ENCODE results near the gene CSRNP3.

The CSRNP3 gene, protein sequence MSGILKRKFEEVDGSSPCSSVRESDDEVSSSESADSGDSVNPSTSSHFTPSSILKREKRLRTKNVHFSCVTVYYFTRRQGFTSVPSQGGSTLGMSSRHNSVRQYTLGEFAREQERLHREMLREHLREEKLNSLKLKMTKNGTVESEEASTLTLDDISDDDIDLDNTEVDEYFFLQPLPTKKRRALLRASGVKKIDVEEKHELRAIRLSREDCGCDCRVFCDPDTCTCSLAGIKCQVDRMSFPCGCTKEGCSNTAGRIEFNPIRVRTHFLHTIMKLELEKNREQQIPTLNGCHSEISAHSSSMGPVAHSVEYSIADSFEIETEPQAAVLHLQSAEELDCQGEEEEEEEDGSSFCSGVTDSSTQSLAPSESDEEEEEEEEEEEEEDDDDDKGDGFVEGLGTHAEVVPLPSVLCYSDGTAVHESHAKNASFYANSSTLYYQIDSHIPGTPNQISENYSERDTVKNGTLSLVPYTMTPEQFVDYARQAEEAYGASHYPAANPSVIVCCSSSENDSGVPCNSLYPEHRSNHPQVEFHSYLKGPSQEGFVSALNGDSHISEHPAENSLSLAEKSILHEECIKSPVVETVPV

DNA sequence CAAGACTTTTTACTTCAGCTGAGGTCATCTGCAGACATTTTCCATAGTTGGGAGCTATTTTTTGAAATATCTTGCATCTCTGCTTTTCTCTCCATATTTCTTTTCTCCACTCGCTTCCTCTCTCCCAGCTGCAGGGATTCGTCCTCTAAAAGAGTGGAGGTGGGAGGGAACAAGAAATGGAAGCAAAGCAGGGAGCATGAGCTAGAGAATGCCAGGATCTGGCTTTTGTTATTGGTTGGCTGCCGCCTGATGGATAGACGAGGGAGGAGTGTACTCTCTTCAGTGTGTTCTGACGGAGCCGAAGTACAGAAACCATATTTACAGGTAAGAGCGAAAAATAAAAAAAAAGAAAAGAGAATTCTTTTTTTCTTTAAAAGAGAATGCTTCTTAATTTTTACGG, at the start of gene CSRNP3:
Gene CSRNP3, plus strand, starts transcription at position 282 of the 400 bp plus-strand sequence. CDS start 125,368 bp downstream, outside the sequence.
- H3K4me3 ChIP-seq (ENCODE audit: low read depth, low read length), result peak within 1 kb of the TSS; percentile 51
- peak; percentile 82 for DNase-seq (ENCODE audit: low read depth)
- in situ Hi-C loops (cut with HindIII; ENCODE audit: low sequenced_read_pairs), result no loop called here
- peak; percentile 4 for TF ChIP-seq CTCF (IDR thresholded peaks at IDR 0.05; ENCODE audit: low read depth, low read length, missing control alignments)

DNA sequence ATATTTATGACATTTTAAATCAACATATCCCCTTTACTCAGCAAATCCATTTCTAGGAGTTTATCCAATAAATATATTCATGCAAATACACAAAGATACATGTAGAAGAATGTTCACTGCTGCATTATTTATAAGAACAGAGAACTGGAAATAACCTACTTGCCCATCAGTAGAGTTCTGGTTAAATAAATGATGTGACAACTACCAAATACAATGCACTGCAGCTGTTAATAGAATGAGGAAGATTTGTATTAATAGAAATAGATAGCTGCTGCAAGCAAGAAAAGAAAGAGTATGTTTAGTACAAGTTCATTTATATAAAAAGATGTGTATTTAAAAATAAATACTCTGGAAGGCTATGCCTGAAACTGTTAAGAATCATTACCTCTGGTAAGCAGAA, 49.3 kb upstream of the CSRNP3 start:
- TF ChIP-seq CTCF (IDR thresholded peaks at IDR 0.05; ENCODE audit: low read depth, low read length, missing control alignments), result no peak
- in situ Hi-C loops (cut with HindIII; ENCODE audit: low sequenced_read_pairs), result no loop called here
- DNase-seq (ENCODE audit: low read depth), result no peak
- no peak overlapping the region for H3K4me3 ChIP-seq (ENCODE audit: low read depth, low read length)

GRCh38 chr2:165423081-165423480, 46.4 kb upstream of the CSRNP3 start:
- in situ Hi-C loops (cut with HindIII; ENCODE audit: low sequenced_read_pairs), result no loop called here
- no peak overlapping the region for H3K4me3 ChIP-seq (ENCODE audit: low read depth, low read length)
- no peak for TF ChIP-seq CTCF (IDR thresholded peaks at IDR 0.05; ENCODE audit: low read depth, low read length, missing control alignments)
- no peak for DNase-seq (ENCODE audit: low read depth)

DNA sequence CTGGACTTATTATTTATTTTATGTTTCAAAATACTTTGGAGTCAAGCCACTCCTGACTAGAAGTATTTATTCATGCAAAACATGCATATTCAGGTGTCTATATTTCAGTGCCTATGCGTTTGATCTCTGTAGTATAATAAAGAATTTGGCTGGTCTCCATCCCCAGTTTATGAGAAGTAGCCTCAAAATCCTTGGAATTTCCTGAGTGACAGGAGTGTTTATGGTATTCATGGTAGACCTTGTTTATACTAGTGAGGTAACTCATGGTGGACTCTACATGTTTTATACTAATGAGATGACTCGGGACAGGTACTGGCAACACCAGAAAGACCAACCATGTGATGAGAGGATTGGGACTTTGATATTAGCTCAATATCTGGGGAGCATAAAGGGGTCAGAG, 43.9 kb upstream of the CSRNP3 start:
- in situ Hi-C loops (cut with HindIII; ENCODE audit: low sequenced_read_pairs), result no loop called here
- H3K4me3 ChIP-seq (ENCODE audit: low read depth, low read length), result no peak overlapping the region
- TF ChIP-seq CTCF (IDR thresholded peaks at IDR 0.05; ENCODE audit: low read depth, low read length, missing control alignments), result no peak
- DNase-seq (ENCODE audit: low read depth), result no peak

DNA sequence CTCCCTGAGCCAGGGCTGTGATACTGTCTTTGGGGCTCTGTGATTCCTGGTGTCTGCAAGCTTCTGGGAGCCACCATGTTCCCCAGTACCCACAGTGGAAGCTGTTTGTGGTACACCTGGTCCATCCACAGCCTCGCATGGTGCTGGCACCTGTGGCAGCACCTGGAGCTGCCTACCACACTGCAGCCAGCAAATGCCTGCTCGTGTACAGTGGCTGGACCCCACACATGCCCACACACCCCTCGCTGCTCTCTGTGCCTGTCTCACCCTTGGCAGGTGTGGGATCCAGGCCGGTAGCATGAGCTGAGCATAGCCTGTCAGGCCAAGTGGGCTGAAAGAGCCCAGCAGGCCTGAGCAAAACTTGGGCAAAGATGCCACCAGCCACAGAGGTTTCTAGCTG, 41.8 kb upstream of the CSRNP3 start:
- in situ Hi-C loops (cut with HindIII; ENCODE audit: low sequenced_read_pairs), result no loop called here
- DNase-seq (ENCODE audit: low read depth), result no peak
- no peak for TF ChIP-seq CTCF (IDR thresholded peaks at IDR 0.05; ENCODE audit: low read depth, low read length, missing control alignments)
- no peak overlapping the region for H3K4me3 ChIP-seq (ENCODE audit: low read depth, low read length)

DNA sequence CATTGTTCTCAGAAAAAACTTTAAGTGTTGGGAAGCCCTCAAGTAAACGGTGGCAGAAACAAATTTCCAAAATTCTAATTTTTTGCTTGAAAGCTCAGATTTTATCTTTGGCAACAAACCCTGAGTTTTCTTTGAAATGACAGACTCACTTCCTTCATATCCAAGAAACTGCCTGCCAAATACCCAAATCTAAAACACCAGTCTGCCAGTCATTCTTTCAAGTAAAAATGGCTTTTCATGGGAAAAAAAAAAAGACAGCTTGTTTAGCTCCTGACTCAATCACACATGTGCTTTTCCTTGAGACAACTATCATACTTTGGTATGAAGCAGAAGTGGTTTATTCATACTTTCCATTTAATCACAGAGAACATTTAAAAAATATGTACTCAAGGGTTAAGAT, 40.6 kb upstream of the CSRNP3 start:
- TF ChIP-seq CTCF (IDR thresholded peaks at IDR 0.05; ENCODE audit: low read depth, low read length, missing control alignments), result no peak
- no peak for DNase-seq (ENCODE audit: low read depth)

More for the DNA sequence above, 40.6 kb upstream of the CSRNP3 start:
- no peak overlapping the region for H3K4me3 ChIP-seq (ENCODE audit: low read depth, low read length)
- in situ Hi-C loops (cut with HindIII; ENCODE audit: low sequenced_read_pairs), result no loop called here

Data from astrocyte of the cerebellum (primary cell).